Loucy (cell line): Measurements from ENCODE around the gene TMEM63A.

Source experiments
- EZH2phosphoT487 ChIP-seq: fragments of 200-600 bp; IDR thresholded peaks from 2 replicates; pipeline ENCODE4 v1.6.1; 2018; ENCODE audit warnings: antibody characterized with exemption, mild to moderate bottlenecking, moderate library complexity, borderline replicate concordance
- TF ChIP-seq, protein P1 (sequence below): fragments of 200-600 bp; sonication (generic); conservative IDR thresholded peaks from 2 replicates; pipeline ENCODE4 v1.5.1; 2014; ENCODE audit warnings: mild to moderate bottlenecking, antibody characterized with exemption, low read length

DNA sequence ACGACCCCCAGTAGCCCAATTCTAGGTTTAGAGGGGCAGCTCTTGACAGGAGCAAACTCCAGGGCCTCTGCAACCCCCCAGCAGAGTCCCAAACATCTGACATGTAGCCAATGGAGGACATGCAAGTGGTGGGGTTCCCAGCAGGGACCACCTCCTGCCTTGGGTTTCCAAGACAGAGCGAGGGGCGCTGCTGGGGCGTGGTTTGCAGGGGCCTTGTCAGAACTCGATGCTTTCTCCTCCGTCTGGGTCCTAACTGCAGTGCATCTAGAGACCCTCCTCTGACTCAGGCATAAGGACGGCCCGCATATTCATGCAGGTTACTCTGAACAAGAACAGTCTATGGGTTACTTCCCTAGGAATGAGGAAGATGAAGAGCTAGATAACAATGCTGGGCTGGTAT lies 55.1 kb downstream of the TMEM63A start:
- TF ChIP-seq, protein P1, sequence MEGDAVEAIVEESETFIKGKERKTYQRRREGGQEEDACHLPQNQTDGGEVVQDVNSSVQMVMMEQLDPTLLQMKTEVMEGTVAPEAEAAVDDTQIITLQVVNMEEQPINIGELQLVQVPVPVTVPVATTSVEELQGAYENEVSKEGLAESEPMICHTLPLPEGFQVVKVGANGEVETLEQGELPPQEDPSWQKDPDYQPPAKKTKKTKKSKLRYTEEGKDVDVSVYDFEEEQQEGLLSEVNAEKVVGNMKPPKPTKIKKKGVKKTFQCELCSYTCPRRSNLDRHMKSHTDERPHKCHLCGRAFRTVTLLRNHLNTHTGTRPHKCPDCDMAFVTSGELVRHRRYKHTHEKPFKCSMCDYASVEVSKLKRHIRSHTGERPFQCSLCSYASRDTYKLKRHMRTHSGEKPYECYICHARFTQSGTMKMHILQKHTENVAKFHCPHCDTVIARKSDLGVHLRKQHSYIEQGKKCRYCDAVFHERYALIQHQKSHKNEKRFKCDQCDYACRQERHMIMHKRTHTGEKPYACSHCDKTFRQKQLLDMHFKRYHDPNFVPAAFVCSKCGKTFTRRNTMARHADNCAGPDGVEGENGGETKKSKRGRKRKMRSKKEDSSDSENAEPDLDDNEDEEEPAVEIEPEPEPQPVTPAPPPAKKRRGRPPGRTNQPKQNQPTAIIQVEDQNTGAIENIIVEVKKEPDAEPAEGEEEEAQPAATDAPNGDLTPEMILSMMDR = no peak
- TF ChIP-seq EZH2phosphoT487 = no peak
